DOHH2 (cell line): ENCODE results near the gene GABRB1.

Experiments used
- EZH2phosphoT487 ChIP-seq: fragments of 200-600 bp; sonication (generic); IDR thresholded peaks from 2 replicates; pipeline ENCODE4 v1.6.1; 2017; ENCODE audit warnings: borderline replicate concordance, mild to moderate bottlenecking, antibody characterized with exemption, low read length, moderate library complexity, mixed read lengths
- TF ChIP-seq, protein P1 (sequence below): fragments of 200-600 bp; sonication (generic); IDR thresholded peaks from one replicate; pipeline ENCODE4 v1.5.1; 2014; ENCODE audit warnings: antibody characterized with exemption, mild to moderate bottlenecking, low read depth, low read length; ENCODE audit not compliant: poor library complexity, severe bottlenecking

- TF ChIP-seq, protein P1, sequence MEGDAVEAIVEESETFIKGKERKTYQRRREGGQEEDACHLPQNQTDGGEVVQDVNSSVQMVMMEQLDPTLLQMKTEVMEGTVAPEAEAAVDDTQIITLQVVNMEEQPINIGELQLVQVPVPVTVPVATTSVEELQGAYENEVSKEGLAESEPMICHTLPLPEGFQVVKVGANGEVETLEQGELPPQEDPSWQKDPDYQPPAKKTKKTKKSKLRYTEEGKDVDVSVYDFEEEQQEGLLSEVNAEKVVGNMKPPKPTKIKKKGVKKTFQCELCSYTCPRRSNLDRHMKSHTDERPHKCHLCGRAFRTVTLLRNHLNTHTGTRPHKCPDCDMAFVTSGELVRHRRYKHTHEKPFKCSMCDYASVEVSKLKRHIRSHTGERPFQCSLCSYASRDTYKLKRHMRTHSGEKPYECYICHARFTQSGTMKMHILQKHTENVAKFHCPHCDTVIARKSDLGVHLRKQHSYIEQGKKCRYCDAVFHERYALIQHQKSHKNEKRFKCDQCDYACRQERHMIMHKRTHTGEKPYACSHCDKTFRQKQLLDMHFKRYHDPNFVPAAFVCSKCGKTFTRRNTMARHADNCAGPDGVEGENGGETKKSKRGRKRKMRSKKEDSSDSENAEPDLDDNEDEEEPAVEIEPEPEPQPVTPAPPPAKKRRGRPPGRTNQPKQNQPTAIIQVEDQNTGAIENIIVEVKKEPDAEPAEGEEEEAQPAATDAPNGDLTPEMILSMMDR = no peak
- TF ChIP-seq EZH2phosphoT487 = no peak
These were observed 30.1 kb downstream of the GABRB1 start for GRCh38 chr4:47061435-47061834.
